Measurements from ENCODE around the gene GDI1. TPM values are rescaled to one million over a fixed set of nuclear protein-coding genes. Genes with fewer than 3 reads are reported as not detected.

Gene GDI1
- total RNA-seq, 1 experiment from 2014 or later = 116 TPM

DNA sequence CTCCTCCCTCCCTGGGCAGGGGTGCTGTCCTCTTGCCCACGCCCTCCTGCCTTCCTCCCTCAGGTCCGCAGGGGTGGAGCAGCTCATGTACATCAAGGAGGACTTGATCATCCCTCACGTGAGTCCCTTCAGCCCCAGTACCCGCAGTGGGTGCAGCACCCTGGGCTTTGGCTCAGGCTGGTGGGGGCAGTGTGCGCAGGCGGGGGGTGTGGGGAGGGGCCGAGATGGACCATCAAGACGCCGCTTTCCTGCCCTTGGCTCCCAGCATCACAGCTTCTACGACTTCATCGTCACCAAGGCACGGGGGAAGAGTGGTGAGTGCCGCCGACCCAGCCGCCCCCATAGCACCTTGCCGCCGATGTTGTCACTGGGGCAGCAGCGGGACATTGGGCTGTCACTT is 12.7 kb downstream of the GDI1 start:
- no peaks in the 10 kb centered on the region for H3K4me1 ChIP-seq (replicated peaks; ENCODE audit: insufficient read depth)
- no peak overlapping the region for H3K4me2 ChIP-seq
- intact Hi-C loops (cut with micrococcal nuclease; ENCODE audit: unreplicated experiment) = no loop called here
- TF ChIP-seq, protein P1, sequence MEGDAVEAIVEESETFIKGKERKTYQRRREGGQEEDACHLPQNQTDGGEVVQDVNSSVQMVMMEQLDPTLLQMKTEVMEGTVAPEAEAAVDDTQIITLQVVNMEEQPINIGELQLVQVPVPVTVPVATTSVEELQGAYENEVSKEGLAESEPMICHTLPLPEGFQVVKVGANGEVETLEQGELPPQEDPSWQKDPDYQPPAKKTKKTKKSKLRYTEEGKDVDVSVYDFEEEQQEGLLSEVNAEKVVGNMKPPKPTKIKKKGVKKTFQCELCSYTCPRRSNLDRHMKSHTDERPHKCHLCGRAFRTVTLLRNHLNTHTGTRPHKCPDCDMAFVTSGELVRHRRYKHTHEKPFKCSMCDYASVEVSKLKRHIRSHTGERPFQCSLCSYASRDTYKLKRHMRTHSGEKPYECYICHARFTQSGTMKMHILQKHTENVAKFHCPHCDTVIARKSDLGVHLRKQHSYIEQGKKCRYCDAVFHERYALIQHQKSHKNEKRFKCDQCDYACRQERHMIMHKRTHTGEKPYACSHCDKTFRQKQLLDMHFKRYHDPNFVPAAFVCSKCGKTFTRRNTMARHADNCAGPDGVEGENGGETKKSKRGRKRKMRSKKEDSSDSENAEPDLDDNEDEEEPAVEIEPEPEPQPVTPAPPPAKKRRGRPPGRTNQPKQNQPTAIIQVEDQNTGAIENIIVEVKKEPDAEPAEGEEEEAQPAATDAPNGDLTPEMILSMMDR (conservative IDR thresholded peaks at IDR 0.05) = no peak
- TF ChIP-seq EZH2 (IDR thresholded peaks at IDR 0.05; ENCODE audit: low read depth) = no peak
- BruUV-seq (replicated peaks) = no TSS peak
- H3K36me3 ChIP-seq (ENCODE audit: low read depth) = no peaks in the 10 kb centered on the region
- H3F3A ChIP-seq (ENCODE audit: insufficient read depth, low read depth) = no peaks in the 10 kb centered on the region
- peaks cover 7% of the 10 kb centered on the region for H3K79me2 ChIP-seq (ENCODE audit: low read depth)
- H3K9me2 ChIP-seq (ENCODE audit: insufficient read depth) = no peaks in the 10 kb centered on the region
- no peaks in the 10 kb centered on the region for H3K27me3 ChIP-seq (ENCODE audit: insufficient read depth, low read depth)
- no peaks in the 10 kb centered on the region for H3K9me3 ChIP-seq (ENCODE audit: insufficient read depth, low read depth)
- no peak overlapping the region for H2AFZ ChIP-seq
- no peaks in the 10 kb centered on the region for H4K20me1 ChIP-seq (ENCODE audit: insufficient read depth)
- no peak overlapping the region for H3K27ac ChIP-seq
- POLR2A ChIA-PET (ENCODE audit: unreplicated experiment) = no interaction called here
- DNase-seq = no peak
- no peak overlapping the region for H3K4me3 ChIP-seq
- CTCF ChIA-PET = no interaction called here

- no peaks in the 10 kb centered on the region for H4K20me1 ChIP-seq (ENCODE audit: insufficient read depth)
- H3K4me1 ChIP-seq (replicated peaks; ENCODE audit: insufficient read depth) = no peaks in the 10 kb centered on the region
- no peak for DNase-seq
- TF ChIP-seq, protein P1 (conservative IDR thresholded peaks at IDR 0.05) = no peak
- no peak for TF ChIP-seq EZH2 (IDR thresholded peaks at IDR 0.05; ENCODE audit: low read depth)
- no peaks in the 10 kb centered on the region for H3K9me2 ChIP-seq (ENCODE audit: insufficient read depth)
- H3K79me2 ChIP-seq (ENCODE audit: low read depth) = peaks cover under 1% of the 10 kb centered on the region; the same call in 1 of the 2 replicates
- CTCF ChIA-PET = no interaction called here
- no peak overlapping the region for H2AFZ ChIP-seq
- H3K4me3 ChIP-seq = no peak overlapping the region
- no peaks in the 10 kb centered on the region for H3K27me3 ChIP-seq (ENCODE audit: insufficient read depth, low read depth)
- intact Hi-C loops (cut with micrococcal nuclease; ENCODE audit: unreplicated experiment) = no loop called here
- no peaks in the 10 kb centered on the region for H3F3A ChIP-seq (ENCODE audit: insufficient read depth, low read depth)
- H3K36me3 ChIP-seq (ENCODE audit: low read depth) = no peaks in the 10 kb centered on the region
- no peaks in the 10 kb centered on the region for H3K9me3 ChIP-seq (ENCODE audit: insufficient read depth, low read depth)
- H3K4me2 ChIP-seq = no peak overlapping the region
- POLR2A ChIA-PET (ENCODE audit: unreplicated experiment) = no interaction called here
- no peak overlapping the region for H3K27ac ChIP-seq
- BruUV-seq (replicated peaks) = no TSS peak
Measured at GRCh38 chrX:154450312-154450711, 13.4 kb downstream of the GDI1 start.

GRCh38 chrX:154452823-154453222 is 15.9 kb downstream of the GDI1 start:
- intact Hi-C loops (cut with micrococcal nuclease; ENCODE audit: unreplicated experiment) = no loop called here
- Histone ChIP-seq H3K4me3 (no peak overlapping the region), H3F3A (ENCODE audit: insufficient read depth, low read depth) (peaks cover 8% of the 10 kb centered on the region; the same call in 1 of the 2 replicates), H3K9me2 (ENCODE audit: insufficient read depth) (no peaks in the 10 kb centered on the region), H3K79me2 (ENCODE audit: low read depth) (no peaks in the 10 kb centered on the region), H3K4me2 (no peak overlapping the region), H2AFZ (no peak overlapping the region), H3K27ac (no peak overlapping the region), H3K36me3 (ENCODE audit: low read depth) (no peaks in the 10 kb centered on the region), H4K20me1 (ENCODE audit: insufficient read depth) (no peaks in the 10 kb centered on the region), H3K4me1 (replicated peaks; ENCODE audit: insufficient read depth) (no peaks in the 10 kb centered on the region), H3K9me3 (ENCODE audit: insufficient read depth, low read depth) (no peaks in the 10 kb centered on the region), H3K27me3 (ENCODE audit: insufficient read depth, low read depth) (no peaks in the 10 kb centered on the region)
- no peak for DNase-seq
- TF ChIP-seq EZH2 (IDR thresholded peaks at IDR 0.05; ENCODE audit: low read depth) = no peak
- TF ChIP-seq, protein P1 (conservative IDR thresholded peaks at IDR 0.05) = no peak
- ChIA-PET CTCF (no interaction called here), POLR2A (ENCODE audit: unreplicated experiment) (interaction anchor here (0.6 kb wide), 1 partner anchor 11 kb away, joined by 8 read pairs; no protein-coding TSS in a partner anchor)
- BruUV-seq (replicated peaks) = no TSS peak

Data from PC-9 (cell line).